ENCODE results near the gene GZF1. TPM values are rescaled to one million over a fixed set of nuclear protein-coding genes. Genes with fewer than 3 reads are reported as not detected.

Gene GZF1
- total RNA-seq, 1 donor from 2014 or later, result 16.3 TPM

- FAIRE-seq (no peak), DNase-seq (ENCODE audit: low read depth) (no peak)
- Histone ChIP-seq H2AFZ (ENCODE audit: low read depth, low read length) (no peak overlapping the region), H3K4me3 (ENCODE audit: insufficient read depth, low read depth, low read length) (no peak overlapping the region), H3K9ac (ENCODE audit: low read length) (no peak overlapping the region), H3K9me3 (ENCODE audit: insufficient read depth, low read depth, low read length) (no peaks in the 10 kb centered on the region), H3K27ac (ENCODE audit: low read depth, low read length) (no peak overlapping the region), H3K27me3 (ENCODE audit: insufficient read depth, low read length) (no peaks in the 10 kb centered on the region), H3K36me3 (ENCODE audit: insufficient read depth, low read length) (peaks cover 26% of the 10 kb centered on the region), H3K4me2 (ENCODE audit: low read length) (no peak overlapping the region), H3K79me2 (ENCODE audit: insufficient read depth, low read length) (peaks cover 80% of the 10 kb centered on the region), H4K20me1 (ENCODE audit: insufficient read depth, low read length) (peaks cover 79% of the 10 kb centered on the region), H3K4me1 (ENCODE audit: insufficient read depth, low read length) (peaks cover 32% of the 10 kb centered on the region)
- Mint-ChIP-seq H3K27me3 (ENCODE audit: low read depth, unreplicated experiment) (no peaks in the 10 kb centered on the region), H3K4me1 (ENCODE audit: low read depth, unreplicated experiment) (peaks cover 42% of the 10 kb centered on the region), H3K4me3 (ENCODE audit: unreplicated experiment) (no peak overlapping the region), H3K9me3 (ENCODE audit: unreplicated experiment) (no peaks in the 10 kb centered on the region), H3K36me3 (ENCODE audit: low read depth, unreplicated experiment) (peaks cover 8% of the 10 kb centered on the region), H3K27ac (ENCODE audit: unreplicated experiment) (no peak overlapping the region)
- TF ChIP-seq CTCF (IDR thresholded peaks at IDR 0.05; ENCODE audit: insufficient read depth, low read depth, low read length), result no peak
- TF ChIP-seq EZH2 (IDR thresholded peaks at IDR 0.05; ENCODE audit: insufficient read depth, low read length), result no peak
Observed at GRCh38 chr20:23365390-23366165, 3.6 kb downstream of the GZF1 start.

- no peak overlapping the region for H2AFZ ChIP-seq (ENCODE audit: low read depth, low read length)
- FAIRE-seq (no peak), DNase-seq (ENCODE audit: low read depth) (no peak)
- peaks cover 80% of the 10 kb centered on the region for H3K79me2 ChIP-seq (ENCODE audit: insufficient read depth, low read length)
- no peaks in the 10 kb centered on the region for H3K9me3 Mint-ChIP-seq (ENCODE audit: unreplicated experiment)
- peaks cover 11% of the 10 kb centered on the region for H3K36me3 Mint-ChIP-seq (ENCODE audit: low read depth, unreplicated experiment)
- no peak overlapping the region for H3K9ac ChIP-seq (ENCODE audit: low read length)
- no peaks in the 10 kb centered on the region for H3K27me3 Mint-ChIP-seq (ENCODE audit: low read depth, unreplicated experiment)
- H3K9me3 ChIP-seq (ENCODE audit: insufficient read depth, low read depth, low read length), result no peaks in the 10 kb centered on the region
- no peak overlapping the region for H3K27ac ChIP-seq (ENCODE audit: low read depth, low read length)
- no peak for TF ChIP-seq EZH2 (IDR thresholded peaks at IDR 0.05; ENCODE audit: insufficient read depth, low read length)
- TF ChIP-seq CTCF (IDR thresholded peaks at IDR 0.05; ENCODE audit: insufficient read depth, low read depth, low read length), result no peak
- H3K27ac Mint-ChIP-seq (ENCODE audit: unreplicated experiment), result no peak overlapping the region
- H3K4me3 ChIP-seq (ENCODE audit: insufficient read depth, low read depth, low read length), result no peak overlapping the region
- peak overlapping the region; percentile 24 for H3K4me3 Mint-ChIP-seq (ENCODE audit: unreplicated experiment)
- peaks cover 42% of the 10 kb centered on the region for H3K4me1 Mint-ChIP-seq (ENCODE audit: low read depth, unreplicated experiment)
- H3K36me3 ChIP-seq (ENCODE audit: insufficient read depth, low read length), result peaks cover 34% of the 10 kb centered on the region
- H3K4me2 ChIP-seq (ENCODE audit: low read length), result peak overlapping the region; percentile 41
- peaks cover 28% of the 10 kb centered on the region for H3K4me1 ChIP-seq (ENCODE audit: insufficient read depth, low read length)
- no peaks in the 10 kb centered on the region for H3K27me3 ChIP-seq (ENCODE audit: insufficient read depth, low read length)
- peaks cover 82% of the 10 kb centered on the region for H4K20me1 ChIP-seq (ENCODE audit: insufficient read depth, low read length)
Observed at GRCh38 chr20:23366384-23366783, 4.4 kb downstream of the GZF1 start.

GRCh38 chr20:23367770-23368169, 5.8 kb downstream of the GZF1 start:
- H3K9me3 Mint-ChIP-seq (ENCODE audit: unreplicated experiment), result no peaks in the 10 kb centered on the region
- H3K27ac Mint-ChIP-seq (ENCODE audit: unreplicated experiment), result no peak overlapping the region
- no peaks in the 10 kb centered on the region for H3K27me3 ChIP-seq (ENCODE audit: insufficient read depth, low read length)
- no peak overlapping the region for H3K9ac ChIP-seq (ENCODE audit: low read length)
- no peaks in the 10 kb centered on the region for H3K27me3 Mint-ChIP-seq (ENCODE audit: low read depth, unreplicated experiment)
- peak overlapping the region; percentile 24 for H3K4me3 Mint-ChIP-seq (ENCODE audit: unreplicated experiment)
- H3K79me2 ChIP-seq (ENCODE audit: insufficient read depth, low read length), result peaks cover 75% of the 10 kb centered on the region
- peaks cover 46% of the 10 kb centered on the region for H3K36me3 ChIP-seq (ENCODE audit: insufficient read depth, low read length)
- H4K20me1 ChIP-seq (ENCODE audit: insufficient read depth, low read length), result peaks cover 80% of the 10 kb centered on the region
- H3K4me1 ChIP-seq (ENCODE audit: insufficient read depth, low read length), result peaks cover 26% of the 10 kb centered on the region
- no peak overlapping the region for H2AFZ ChIP-seq (ENCODE audit: low read depth, low read length)
- peak overlapping the region; percentile 41 for H3K4me2 ChIP-seq (ENCODE audit: low read length)
- no peaks in the 10 kb centered on the region for H3K9me3 ChIP-seq (ENCODE audit: insufficient read depth, low read depth, low read length)
- DNase-seq (ENCODE audit: low read depth) (no peak), FAIRE-seq (no peak)
- peak overlapping the region; percentile 30 for H3K27ac ChIP-seq (ENCODE audit: low read depth, low read length)
- TF ChIP-seq EZH2 (IDR thresholded peaks at IDR 0.05; ENCODE audit: insufficient read depth, low read length), result no peak
- TF ChIP-seq CTCF (IDR thresholded peaks at IDR 0.05; ENCODE audit: insufficient read depth, low read depth, low read length), result no peak
- peaks cover 42% of the 10 kb centered on the region for H3K4me1 Mint-ChIP-seq (ENCODE audit: low read depth, unreplicated experiment)
- peaks cover 11% of the 10 kb centered on the region for H3K36me3 Mint-ChIP-seq (ENCODE audit: low read depth, unreplicated experiment)
- H3K4me3 ChIP-seq (ENCODE audit: insufficient read depth, low read depth, low read length), result no peak overlapping the region

Data from astrocyte (in vitro differentiated cells and primary cell).